Measurements from ENCODE around the gene TNXB. TPM values are rescaled to one million over a fixed set of nuclear protein-coding genes. Genes with fewer than 3 reads are reported as not detected.

The TNXB gene
- 10 to 100 TPM; 10.1 to 30.4 TPM for total RNA-seq

GRCh38 chr6:32109114-32109764 lies at the start of gene TNXB:
TSS of gene TNXB (minus strand) at chr6:32109338. CDS start at chr6:32098198, 11,140 bp downstream.
- Mint-ChIP-seq H3K36me3 (no peaks in the 10 kb centered on the region), H3K27ac (peak within 1 kb of the TSS; percentile 44 to 80), H3K9me3 (no peaks in the 10 kb centered on the region)
- ATAC-seq: peak in 1 of 2 donors; percentile 10
- DNase-seq (ENCODE audit: low spot score in 2 of 2): no peak

- no peaks in the 10 kb centered on the region for H3K9me3 Mint-ChIP-seq
Observed at GRCh38 chr6:32158052-32158451, 48.9 kb upstream of the TNXB start.

DNA sequence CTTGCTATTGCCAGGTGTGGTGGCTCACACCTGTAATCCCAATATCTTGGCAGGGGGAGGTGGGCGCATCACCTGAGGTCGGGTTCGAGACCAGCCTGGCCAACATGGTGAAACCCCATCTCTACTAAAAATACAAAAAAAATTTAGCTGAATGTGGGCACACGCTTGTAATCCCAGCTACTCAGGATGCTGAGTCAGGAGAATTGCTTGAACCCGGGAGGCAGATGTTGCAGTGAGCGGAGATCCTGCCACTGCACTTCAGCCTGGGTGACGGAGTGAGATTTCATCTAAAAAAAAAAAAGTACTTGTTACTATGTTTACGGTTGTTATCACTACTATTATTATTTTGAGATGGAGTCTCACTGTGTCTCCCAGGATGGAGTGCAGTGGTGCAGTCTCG lies 47.8 kb upstream of the TNXB start:
- ATAC-seq (no peak), DNase-seq (ENCODE audit: low spot score in 2 of 2) (no peak)
- no peak overlapping the region for H3K27ac Mint-ChIP-seq
- H3K36me3 Mint-ChIP-seq: peaks cover 11 to 14% of the 10 kb centered on the region in 2 donors
- no peaks in the 10 kb centered on the region for H3K9me3 Mint-ChIP-seq

More at GRCh38 chr6:32158052-32158451, 48.9 kb upstream of the TNXB start:
- no peak for ATAC-seq
- peaks cover 14 to 15% of the 10 kb centered on the region in 2 donors for H3K36me3 Mint-ChIP-seq
- no peak overlapping the region for H3K27ac Mint-ChIP-seq
- DNase-seq (ENCODE audit: low spot score in 2 of 2): no peak

DNA sequence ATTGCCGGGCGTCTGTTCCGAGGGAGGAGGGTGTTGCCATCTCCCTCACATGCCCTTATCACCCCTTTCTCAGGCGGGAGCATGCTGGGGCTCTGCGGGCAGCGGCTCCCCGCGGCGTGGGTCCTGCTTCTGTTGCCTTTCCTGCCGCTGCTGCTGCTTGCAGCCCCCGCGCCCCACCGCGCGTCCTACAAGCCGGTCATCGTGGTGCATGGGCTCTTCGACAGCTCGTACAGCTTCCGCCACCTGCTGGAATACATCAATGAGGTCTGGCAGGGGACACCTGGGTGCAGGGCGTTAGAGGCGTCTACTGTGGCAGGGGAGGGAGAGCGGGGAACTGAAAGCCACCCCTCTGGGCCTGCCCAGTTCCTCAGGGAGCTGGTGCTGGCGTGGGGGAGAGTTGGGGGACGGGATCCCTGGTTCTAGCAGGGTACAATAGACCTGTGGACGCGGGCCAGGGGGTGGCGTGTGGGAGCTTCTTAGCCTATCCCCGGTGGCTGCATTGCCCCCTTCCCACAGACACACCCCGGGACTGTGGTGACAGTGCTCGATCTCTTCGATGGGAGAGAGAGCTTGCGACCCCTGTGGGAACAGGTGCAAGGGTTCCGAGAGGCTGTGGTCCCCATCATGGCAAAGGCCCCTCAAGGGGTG lies 45.5 kb upstream of the TNXB start:
- no peaks in the 10 kb centered on the region for H3K9me3 Mint-ChIP-seq
- peaks cover 11 to 14% of the 10 kb centered on the region in 2 donors for H3K36me3 Mint-ChIP-seq
- ATAC-seq (peak; percentile 79 to 88), DNase-seq (ENCODE audit: low spot score in 2 of 2) (peak; percentile 64 to 76)
- peak overlapping the region; percentile 83 to 95 for H3K27ac Mint-ChIP-seq

DNA sequence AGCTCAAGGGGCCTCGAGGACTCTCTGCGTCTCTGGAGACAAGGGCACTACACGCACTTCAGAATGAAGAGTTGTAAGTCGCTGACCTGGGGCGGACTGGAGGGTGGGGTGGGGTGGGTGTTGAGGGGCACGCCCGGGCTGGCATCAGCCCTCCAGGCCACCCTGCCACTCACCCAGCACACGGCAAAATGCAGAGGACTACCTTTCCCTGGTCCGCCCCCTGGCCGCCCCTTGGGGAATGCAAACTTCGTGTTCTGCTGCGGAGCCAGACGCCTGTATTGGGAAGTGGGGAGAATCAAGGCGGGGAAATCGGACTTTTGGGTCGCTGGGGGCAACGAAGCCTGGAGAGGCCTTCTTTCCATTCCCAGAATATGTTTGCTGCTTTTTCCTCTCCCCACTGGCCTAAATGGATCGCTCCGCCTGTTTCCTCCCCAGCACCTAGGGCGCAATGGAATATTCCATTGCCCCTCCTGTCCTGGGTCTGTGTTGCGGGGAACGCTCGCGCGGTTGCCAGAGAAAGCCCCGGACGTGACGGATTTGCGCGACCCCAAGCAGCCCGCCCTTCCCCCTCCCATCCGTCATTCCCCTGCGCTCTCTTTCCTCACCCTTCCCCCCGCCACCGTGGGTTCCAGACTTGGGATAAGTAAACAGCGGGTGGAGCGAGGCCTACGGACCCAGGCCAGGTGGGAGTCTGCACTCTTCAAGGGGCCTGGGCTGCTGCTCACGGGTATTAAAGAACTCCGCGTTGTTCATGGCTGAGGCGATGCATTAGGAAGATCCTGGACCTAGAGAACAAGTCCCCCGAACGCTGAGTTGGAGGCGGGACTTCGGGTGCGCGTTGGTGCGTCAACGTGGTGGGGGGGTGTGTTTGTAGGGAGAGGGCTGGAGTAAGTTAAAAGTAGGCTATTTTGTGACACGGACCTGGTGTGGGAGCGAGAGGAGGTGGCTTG lies 44.7 kb upstream of the TNXB start, which contains the start of gene PPT2:
TSS of gene PPT2 (plus strand) at position 578 of the 950 bp plus-strand sequence. CDS start 454 bp downstream, outside the sequence.
- H3K36me3 Mint-ChIP-seq: peaks cover 11 to 17% of the 10 kb centered on the region in 2 donors
- DNase-seq (ENCODE audit: low spot score in 2 of 2) (peak; percentile 66 to 78), ATAC-seq (peak; percentile 75 to 80)
- H3K9me3 Mint-ChIP-seq: no peaks in the 10 kb centered on the region
- peak within 1 kb of the TSS; percentile 83 to 95 for H3K27ac Mint-ChIP-seq

- Mint-ChIP-seq H3K27ac (peak overlapping the region; percentile 81 to 83), H3K9me3 (peaks cover 0 to 3% of the 10 kb centered on the region in 2 donors), H3K36me3 (peaks cover 7 to 25% of the 10 kb centered on the region in 2 donors)
- DNase-seq (ENCODE audit: low spot score in 2 of 2) (no peak), ATAC-seq (no peak)
Observed at GRCh38 chr6:32152769-32153563, 43.8 kb upstream of the TNXB start.

GRCh38 chr6:32151863-32152768 lies 43.0 kb upstream of the TNXB start, which contains the start of gene PRRT1:
TSS of gene PRRT1 (minus strand) at chr6:32151939. CDS start at chr6:32151827, 112 bp downstream.
- Mint-ChIP-seq H3K36me3 (peaks cover 7 to 18% of the 10 kb centered on the region in 2 donors), H3K27ac (peak within 1 kb of the TSS in 1 of 2 donors; percentile 14), H3K9me3 (peaks cover 0 to 4% of the 10 kb centered on the region in 2 donors)
- DNase-seq (ENCODE audit: low spot score in 2 of 2): no peak
- no peak for ATAC-seq

DNA sequence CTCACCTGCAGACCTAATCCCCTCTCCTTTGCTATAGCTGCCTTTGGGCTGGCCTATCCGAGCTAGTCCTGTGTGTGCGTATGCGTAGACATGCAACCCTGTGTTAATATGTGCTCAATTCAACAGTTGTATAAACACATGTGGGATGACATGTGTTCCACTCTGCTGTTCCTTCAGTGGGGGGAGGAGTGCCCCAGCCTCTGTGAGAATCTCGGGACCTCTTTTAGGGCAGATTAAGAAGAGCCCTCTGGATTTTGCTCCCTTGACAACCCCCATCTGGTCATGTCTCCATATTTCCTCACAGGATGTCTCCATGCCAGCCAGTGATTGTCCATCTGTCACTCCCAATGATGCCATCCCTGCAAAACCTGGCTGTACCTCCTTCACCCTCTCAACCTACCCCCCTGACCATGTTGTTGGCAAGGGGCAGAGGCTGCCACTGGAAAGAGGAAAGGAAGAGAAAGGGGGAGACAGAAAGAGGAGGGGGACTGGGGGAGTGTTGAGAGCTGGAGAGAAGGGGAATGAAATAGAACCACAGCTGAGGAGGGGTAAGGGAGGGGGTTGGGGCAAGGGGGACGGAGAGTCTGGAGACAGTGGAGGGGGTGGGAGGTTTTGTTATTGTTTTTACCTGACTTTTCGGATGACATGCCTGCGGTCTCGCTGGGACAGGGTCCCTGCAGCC lies 42.2 kb upstream of the TNXB start:
- ATAC-seq (no peak), DNase-seq (ENCODE audit: low spot score in 2 of 2) (no peak)
- Mint-ChIP-seq H3K36me3 (peaks cover 7 to 18% of the 10 kb centered on the region in 2 donors), H3K9me3 (peaks cover 0 to 4% of the 10 kb centered on the region in 2 donors), H3K27ac (peak overlapping the region in 1 of 2 donors; percentile 14)

DNA sequence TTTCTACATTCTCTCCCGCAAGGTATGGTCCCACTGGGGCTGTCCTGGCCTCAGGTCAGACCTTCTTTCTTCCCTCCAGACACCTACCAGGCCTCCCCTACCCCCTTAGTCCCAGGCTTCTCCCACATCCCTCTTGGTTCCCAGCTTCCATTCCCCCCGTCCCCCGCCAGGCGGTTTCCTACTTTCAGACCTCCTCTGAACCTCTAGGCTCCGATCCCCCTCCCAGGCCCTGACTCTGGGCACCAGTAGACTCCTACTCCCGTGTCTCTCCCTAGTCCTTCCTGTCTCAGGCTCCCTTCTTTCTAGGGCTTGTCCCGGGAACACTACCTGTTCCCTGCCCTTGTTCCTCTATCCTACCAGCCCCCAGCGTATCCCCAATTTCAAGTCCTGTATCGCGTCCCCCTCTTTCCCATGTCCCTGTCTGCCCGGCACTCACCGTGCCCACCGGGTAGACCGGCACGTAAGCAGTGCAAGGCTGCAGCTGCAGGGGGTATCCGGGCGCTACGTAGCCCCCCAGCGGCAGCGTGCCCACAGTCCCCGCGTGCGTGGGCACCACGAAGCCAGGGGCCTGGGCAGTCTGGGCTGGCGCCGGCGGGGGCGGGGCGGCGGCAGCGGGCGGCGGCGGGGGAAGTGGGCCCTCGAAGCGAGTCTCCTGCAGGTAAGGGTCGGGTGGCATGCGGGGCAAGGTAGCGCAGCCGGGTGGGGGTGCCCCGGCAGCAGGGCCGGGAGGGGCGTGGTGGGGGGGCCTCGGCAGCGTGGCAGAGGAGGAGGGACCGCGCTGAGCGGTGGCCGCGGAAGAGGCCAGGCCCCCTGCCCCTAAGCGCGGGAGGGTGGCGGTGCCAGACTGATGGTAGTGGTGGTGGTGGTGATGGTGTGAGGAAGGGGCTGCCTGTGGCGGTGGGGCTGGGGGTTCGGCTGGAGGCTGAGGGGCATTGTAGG lies 41.1 kb upstream of the TNXB start:
- Mint-ChIP-seq H3K36me3 (peaks cover 7 to 18% of the 10 kb centered on the region in 2 donors), H3K9me3 (peaks cover 0 to 4% of the 10 kb centered on the region in 2 donors), H3K27ac (no peak overlapping the region)
- ATAC-seq (no peak), DNase-seq (ENCODE audit: low spot score in 2 of 2) (no peak)

- peak in 1 of 2 donors; percentile 12 for ATAC-seq
- H3K36me3 Mint-ChIP-seq: peaks cover 3 to 15% of the 10 kb centered on the region in 2 donors
- no peak for DNase-seq (ENCODE audit: low spot score in 2 of 2)
- peak overlapping the region in 1 of 2 donors; percentile 29 for H3K27ac Mint-ChIP-seq
- peaks cover 0 to 4% of the 10 kb centered on the region in 2 donors for H3K9me3 Mint-ChIP-seq
Observed at GRCh38 chr6:32149092-32149755, 40.1 kb upstream of the TNXB start.

DNA sequence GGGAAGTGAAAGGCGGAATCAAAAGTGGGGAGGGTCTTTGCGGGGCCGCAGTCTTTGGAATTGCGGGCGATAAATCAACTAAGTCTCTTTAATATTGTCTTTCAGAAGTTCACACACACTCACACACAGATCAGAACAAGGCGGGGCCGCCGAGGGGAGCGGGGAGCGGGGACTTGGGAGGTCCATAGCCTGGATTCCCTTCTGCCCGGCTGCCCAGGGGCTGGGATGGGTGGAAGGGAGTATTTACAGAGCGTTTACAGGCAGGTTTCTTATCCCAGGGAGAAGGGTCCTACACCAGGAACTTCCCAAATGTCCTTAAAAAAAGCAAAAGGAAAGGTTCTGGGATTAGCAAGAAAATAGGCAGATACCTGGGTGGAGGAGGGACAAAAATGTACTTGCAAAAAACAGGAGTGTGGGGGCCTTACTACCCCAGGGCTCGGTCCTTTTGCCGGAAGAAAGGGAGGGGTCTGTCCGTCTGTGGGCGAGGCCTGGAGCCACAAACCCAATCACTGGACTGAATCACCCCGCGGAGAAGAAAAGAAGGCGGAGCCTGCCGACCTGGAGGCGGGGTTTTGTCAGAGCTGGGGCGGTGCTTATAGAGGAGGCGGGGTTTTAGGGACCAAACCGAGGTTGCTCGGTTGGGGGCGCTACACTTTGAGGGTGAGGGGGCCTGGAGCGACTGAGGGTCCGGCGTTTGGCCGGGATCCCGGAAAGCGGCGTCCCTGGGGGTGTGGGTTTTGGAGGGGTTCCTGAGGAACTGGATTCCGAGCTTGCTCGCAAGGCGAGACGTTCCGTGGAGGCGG lies 39.4 kb upstream of the TNXB start:
- ATAC-seq (peak; percentile 69 to 73), DNase-seq (ENCODE audit: low spot score in 2 of 2) (peak; percentile 69 to 73)
- H3K9me3 Mint-ChIP-seq: peaks cover 0 to 4% of the 10 kb centered on the region in 2 donors
- H3K27ac Mint-ChIP-seq: peak overlapping the region in 1 of 2 donors; percentile 29
- peaks cover 0 to 12% of the 10 kb centered on the region in 2 donors for H3K36me3 Mint-ChIP-seq

GRCh38 chr6:32147401-32148132 lies 38.4 kb upstream of the TNXB start:
- Mint-ChIP-seq H3K27ac (peak overlapping the region in 1 of 2 donors; percentile 17), H3K9me3 (peaks cover 0 to 4% of the 10 kb centered on the region in 2 donors), H3K36me3 (peaks cover 0 to 12% of the 10 kb centered on the region in 2 donors)
- ATAC-seq (no peak), DNase-seq (ENCODE audit: low spot score in 2 of 2) (no peak)
